Transverse colon (tissue), 3 donors: ENCODE data around the gene CDC42EP1.
"Not testable (repeated sequence)": the region's sequence is repeated elsewhere in the genome, so short reads cannot be mapped to it uniquely, and the experiment has no call there.

Experiments used
- EP300 ChIP-seq: sonication (generic); formaldehyde crosslinking; IDR thresholded peaks from one replicate; pipeline ENCODE4 v1.6.1; 2017; ENCODE audit warnings: antibody characterized with exemption, low read depth
- TF ChIP-seq, protein P1 (sequence below), 5 experiments: fragments of 200-600 bp in 3 of 5; fragments of 450-650 bp in 2 of 5; sonication (generic) in 3 of 5; IDR thresholded peaks; 1 replicate in 2 of 5; 2 replicates in 3 of 5; pipeline ENCODE4 v1.5.1; 2016 to 2017; ENCODE audit warnings: antibody characterized with exemption in 5 of 5, inconsistent platforms in 3 of 5, mild to moderate bottlenecking in 2 of 5, moderate library complexity in 1 of 5

DNA sequence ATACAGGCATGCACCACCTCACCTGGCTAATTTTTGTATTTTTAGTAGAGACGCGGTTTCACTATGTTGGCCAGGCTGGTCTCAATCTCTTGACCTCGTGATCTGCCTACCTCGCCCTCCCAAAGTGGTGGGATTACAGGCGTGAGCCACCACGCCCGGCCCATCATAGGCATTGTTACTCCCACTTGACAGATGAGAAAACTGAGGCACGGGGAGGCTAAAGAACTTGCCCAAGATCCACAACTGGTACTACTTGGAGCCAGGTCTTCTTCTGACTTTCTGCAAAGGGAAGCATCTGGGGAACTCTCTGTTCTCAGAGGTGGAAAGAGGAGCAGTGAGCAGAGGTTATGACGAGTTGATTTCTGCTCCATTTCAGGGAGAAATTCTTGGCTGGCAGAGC lies 9.4 kb upstream of the CDC42EP1 start:
- TF ChIP-seq EP300: not testable (repeated sequence)
- TF ChIP-seq, protein P1, sequence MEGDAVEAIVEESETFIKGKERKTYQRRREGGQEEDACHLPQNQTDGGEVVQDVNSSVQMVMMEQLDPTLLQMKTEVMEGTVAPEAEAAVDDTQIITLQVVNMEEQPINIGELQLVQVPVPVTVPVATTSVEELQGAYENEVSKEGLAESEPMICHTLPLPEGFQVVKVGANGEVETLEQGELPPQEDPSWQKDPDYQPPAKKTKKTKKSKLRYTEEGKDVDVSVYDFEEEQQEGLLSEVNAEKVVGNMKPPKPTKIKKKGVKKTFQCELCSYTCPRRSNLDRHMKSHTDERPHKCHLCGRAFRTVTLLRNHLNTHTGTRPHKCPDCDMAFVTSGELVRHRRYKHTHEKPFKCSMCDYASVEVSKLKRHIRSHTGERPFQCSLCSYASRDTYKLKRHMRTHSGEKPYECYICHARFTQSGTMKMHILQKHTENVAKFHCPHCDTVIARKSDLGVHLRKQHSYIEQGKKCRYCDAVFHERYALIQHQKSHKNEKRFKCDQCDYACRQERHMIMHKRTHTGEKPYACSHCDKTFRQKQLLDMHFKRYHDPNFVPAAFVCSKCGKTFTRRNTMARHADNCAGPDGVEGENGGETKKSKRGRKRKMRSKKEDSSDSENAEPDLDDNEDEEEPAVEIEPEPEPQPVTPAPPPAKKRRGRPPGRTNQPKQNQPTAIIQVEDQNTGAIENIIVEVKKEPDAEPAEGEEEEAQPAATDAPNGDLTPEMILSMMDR (IDR thresholded peaks at IDR 0.05): not testable (repeated sequence)
